CD4-positive, alpha-beta T cell treated with Interleukin-17A for 4 hours (primary cell): ENCODE data around the gene ATXN1.

Source experiments
- DNase-seq: peaks from one replicate; pipeline ENCODE4 v3.0.0-alpha.2; 2020; ENCODE audit warnings: mixed read lengths

The ATXN1 gene

GRCh38 chr6:16321826-16322225 lies 439.4 kb downstream of the ATXN1 start:
- no peak for DNase-seq

GRCh38 chr6:16321341-16321710 lies 439.9 kb downstream of the ATXN1 start:
- DNase-seq = no peak

DNA sequence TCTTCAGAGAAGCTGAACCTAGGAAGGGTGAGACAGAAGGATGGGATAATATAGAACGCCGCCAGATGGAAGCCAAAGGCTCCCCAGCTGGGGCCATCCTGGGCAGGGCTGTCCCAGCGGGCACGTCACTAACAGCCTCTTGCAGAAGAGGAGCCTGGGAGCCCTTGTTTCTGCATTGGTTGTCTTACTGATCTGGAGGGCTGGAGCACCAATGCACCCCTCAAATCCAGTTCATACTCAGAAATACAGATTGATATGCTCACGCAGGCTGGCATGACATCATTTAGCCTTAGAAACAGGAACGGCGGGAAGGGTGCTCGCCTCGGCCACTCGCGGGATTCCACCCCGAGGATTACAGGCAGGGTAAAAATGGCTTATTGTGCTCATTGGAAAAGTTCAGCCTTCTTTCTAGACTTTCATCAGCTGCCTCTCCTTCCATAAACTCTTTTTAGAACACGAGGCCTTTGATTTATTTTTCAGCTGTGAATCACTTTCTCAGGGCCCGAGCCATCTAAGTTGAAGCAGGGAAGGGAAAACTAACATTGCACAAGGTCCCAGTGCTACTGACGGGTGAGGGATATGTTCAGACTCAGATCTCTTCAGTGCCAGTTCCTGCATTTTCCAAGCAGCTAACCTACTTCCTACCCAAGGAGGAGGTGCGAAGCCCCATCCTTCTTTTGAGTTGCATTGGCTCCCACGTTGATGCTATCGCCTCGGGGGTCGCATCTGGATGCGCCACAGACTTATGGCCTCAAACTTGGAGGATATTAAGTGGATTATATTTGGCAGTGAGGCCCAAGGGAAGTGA lies 440.5 kb downstream of the ATXN1 start:
- DNase-seq = no peak

DNA sequence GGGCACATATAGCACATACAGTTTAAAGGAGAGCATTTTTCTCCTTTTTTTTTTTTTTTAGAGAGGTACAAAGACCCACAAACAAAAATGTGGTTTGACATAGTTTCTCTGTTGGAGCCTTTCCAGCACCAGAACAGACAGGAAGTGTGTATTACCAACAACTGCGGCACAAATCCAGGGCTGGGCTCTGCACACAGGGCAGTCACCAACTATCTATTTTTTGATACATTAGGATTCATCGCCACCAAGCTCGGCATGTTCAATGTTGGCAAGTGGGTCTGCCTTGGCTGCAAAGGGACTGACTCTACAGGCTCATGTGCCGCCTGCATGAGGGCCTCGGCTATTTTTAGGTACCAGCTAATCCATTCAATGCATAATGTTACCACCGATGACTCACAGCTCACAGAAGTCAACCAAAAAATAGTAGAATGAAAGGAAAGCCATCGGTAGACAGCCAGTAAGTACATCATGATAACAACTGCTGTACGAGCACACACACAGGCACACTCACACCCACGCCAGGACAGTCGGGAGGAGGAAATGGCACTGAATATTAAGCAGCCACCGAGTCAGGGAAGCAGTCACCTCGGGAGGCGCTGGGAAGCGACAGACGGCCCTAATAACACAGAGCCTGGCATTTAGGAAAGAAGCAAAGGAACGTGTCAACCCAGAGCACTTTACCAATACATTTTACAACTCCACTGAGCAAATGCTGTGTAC lies 441.3 kb downstream of the ATXN1 start:
- peak; percentile 70 for DNase-seq

DNA sequence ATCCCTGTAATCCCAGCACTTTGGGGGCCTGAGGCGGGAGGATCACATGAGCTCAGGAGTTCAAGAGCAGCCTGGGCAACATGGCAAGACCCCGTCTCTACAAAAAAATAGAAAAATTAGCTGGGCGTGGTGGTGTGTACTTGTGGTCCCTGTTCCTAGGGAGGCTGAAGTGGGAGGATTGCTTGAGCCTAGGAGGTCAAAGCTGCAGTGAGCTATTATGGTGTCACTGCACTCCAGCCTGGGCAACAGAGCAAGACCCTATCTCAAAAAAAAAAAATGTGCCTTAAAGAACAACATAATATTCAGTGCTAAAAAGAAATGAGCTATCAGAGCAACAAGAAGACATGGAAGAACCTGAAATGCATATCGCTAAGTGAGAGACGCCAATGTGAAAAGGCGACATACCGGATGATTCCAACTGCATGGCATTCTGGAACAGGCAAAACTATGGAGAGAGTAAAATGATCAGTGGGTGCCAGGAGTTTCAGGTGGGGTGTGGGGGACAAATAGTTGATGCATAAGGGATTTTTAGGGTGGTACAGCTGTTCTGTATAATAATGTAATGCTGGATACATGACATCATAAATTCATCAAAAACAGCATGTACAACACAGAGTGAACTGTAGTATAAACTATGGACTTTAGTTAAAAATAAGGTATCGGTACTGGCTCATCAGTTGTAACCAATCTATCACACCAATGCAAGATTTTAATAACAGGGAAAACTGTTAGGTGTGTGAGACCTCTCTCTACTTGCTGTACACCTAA lies 442.1 kb downstream of the ATXN1 start:
- no peak for DNase-seq

GRCh38 chr6:16318538-16318937 lies 442.7 kb downstream of the ATXN1 start:
- DNase-seq = peak; percentile 52

DNA sequence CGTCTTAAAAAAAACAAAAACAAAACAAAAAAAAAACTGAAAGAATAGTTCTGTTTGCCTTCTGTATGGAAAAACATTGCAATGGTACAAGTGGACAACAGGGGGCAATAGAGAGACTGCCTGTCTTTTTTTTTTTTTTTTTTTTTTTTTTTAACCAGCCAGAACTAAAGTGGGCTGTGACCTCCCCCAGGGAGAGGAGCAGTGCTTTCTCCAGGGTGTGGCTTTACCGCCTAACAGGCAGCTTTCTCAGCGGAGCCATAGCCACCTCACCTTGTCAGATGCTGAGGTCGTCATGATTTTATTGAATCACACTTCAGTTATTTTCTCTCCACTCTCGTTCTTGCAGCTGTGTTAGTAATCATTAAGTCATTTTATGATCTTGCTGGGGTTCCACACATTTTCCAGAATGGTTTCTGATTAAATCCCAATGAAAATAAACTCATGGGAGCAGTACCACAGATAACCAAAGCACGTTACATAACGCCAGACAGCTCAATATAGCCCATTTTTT lies 444.5 kb downstream of the ATXN1 start:
- DNase-seq = peak; percentile 47

GRCh38 chr6:16314296-16314695 lies 447.0 kb downstream of the ATXN1 start:
- no peak for DNase-seq

GRCh38 chr6:16313732-16314131 lies 447.5 kb downstream of the ATXN1 start:
- DNase-seq = no peak

DNA sequence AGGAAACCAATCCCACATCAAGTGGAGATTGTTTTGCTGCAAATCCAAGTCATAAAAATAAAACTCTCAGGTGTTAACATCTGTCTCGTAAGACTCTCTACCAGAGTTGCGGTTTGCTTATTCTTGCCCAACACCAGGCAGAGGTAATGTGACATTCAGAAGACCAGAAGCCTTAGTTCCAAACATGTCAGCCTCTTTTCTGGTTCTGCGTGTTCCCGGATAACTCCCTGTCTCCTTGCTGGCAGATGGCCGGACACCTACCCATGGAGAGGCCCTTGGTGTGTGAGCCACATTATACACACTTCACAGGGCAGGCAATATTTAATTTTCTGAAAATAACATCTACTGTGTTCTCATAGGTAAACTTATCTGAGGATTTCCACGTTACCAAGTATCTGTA lies 449.5 kb downstream of the ATXN1 start:
- no peak for DNase-seq

DNA sequence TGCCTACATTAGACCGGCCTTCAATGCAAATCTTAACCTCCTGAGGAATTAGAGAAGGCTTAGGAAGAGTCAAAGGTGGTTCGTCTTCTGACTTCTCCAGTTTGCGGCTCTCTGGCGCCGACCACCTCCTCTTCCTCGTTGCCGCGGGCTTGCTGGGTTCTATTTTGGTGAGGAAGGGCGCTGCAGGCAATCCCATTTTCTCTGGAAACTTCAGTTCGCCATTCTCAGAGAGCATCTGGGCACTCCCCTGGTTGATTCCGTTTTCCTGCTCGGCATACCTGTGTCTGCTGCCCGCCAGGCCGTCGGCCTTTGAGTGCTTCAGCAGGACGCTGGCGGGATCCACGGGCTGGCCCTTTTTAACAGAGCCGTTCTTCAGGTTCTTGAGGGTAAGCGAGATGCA lies 454.9 kb downstream of the ATXN1 start:
- no peak for DNase-seq

- no peak for DNase-seq
These were observed 455.5 kb downstream of the ATXN1 start for GRCh38 chr6:16305788-16306187.

- no peak for DNase-seq
These were observed 456.0 kb downstream of the ATXN1 start for GRCh38 chr6:16305246-16305725.

- DNase-seq = no peak
These were observed 458.3 kb downstream of the ATXN1 start for GRCh38 chr6:16302721-16303552.

DNA sequence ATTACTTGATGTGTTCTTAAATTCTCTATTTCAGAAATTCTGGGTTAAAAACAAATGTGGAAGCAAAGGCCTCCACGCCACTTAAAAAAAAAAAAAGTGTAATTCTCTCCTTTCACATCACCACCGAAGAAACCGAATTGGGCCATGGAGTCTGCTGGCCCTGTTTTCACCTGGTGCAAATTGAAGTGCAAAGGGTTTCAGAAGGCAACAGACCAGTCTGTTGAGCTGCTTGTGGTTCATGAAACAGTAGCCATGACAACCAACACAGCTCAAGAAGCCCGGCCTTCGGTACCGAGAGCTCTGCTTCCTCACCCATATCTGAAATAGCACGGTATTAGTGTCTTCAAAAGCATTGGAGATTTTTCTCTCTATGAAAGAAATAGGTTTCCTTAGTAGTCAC lies 459.7 kb downstream of the ATXN1 start:
- no peak for DNase-seq

DNA sequence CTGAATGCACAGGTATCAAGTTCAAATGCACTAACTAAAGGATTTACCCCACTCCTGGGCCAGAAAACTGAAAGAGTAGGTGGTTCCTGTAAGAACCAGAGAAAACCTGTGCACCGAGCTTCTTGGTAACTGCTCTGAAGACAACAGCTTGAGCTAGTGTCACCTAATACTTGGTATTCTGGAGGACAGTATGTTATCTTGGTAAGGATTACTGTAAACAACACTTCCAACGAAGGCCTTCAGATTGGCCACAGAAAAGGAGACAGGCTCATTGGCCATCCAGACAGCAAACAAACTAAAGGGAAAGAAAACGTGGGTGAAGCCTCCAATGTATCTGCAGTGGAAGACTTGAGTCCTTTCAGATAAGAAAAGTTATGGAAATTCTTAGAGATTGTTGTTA lies 461.4 kb downstream of the ATXN1 start:
- no peak for DNase-seq

DNA sequence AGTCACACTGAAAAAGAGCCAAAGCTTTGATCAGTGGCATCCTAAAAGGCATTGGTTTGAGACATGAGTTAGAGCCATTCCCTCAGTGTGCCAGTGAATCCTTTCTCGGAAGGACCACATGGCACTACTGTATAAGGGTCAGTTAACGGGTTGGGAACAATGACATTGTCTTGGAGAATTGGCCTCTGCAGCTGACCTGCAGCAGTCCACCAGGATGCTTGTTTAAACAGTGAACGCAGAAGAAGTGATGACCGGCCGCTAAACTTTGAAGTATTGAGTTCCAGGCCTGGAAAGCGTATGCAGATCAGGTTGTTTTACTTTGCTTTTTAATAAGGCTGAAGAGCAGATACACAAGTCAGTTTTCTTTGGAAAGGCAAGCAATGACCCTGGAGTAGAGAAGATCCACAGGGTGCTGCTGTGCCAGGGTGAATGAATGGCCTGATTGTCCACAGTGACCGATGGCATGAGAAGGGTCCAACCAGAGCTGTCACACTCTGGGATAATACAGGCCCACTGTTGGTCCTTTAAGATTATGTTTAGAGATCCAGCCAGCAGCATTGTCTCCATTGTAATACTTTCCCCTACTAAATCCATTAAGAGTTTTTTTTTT lies 465.1 kb downstream of the ATXN1 start:
- DNase-seq = no peak

DNA sequence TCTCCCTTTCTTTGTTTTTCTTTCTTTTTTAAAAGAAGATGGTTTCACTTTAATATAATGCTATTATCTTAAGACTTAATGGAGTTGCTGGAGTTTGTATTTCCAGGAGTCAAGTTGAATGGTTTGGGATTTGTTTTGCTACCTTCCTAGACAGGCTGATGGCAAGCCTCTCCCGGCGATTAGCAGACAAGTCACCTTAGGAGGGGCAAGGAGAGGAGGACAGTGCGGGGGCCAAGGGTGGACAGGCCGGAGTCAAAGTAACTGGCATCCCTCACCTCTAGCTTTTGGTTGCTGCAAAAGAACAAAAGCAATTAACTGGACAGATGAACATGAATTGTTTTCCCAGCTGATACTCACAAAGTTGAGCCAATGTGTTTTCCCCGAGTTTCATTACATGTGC lies 465.8 kb downstream of the ATXN1 start:
- DNase-seq = no peak

DNA sequence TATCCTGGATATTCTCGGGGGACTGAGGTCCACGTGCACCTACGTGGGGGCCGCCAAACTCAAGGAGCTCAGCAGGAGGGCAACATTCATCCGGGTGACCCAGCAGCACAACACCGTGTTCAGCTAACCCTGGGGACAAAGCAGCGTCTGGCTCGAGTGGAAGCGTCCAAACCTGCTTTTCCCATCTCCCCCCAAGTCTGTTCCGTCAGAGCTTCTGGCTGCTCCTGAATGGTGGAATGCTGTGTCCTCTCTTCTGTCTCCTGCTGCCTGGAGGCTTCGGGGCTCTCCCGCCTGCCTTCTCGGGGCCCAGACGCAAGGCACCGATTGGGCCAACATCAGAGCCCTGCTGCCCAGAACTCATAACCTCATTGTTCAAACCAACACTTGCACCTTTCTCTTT lies 466.2 kb downstream of the ATXN1 start:
- DNase-seq = no peak

DNA sequence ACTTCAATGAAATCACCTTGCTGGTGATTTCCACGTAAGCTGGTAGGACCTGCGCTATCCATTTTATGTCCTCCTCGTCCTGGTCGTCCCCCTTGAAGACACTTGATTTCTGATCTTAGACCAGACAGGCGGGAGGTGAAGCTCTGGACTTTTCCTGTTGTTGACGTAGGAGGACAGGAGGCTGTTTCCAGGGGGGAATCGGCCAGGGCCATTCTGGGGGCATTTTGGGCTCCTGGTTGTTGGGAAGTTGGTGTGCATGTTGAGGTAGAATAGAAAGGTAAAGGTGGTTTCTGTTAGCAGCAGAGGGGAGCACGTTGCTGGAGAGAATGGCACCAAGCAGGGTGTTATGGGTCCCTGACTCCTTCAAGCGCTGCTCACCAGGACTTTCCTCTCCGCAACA lies 466.9 kb downstream of the ATXN1 start:
- DNase-seq = no peak

GRCh38 chr6:16292942-16293341 lies 468.3 kb downstream of the ATXN1 start:
- no peak for DNase-seq

DNA sequence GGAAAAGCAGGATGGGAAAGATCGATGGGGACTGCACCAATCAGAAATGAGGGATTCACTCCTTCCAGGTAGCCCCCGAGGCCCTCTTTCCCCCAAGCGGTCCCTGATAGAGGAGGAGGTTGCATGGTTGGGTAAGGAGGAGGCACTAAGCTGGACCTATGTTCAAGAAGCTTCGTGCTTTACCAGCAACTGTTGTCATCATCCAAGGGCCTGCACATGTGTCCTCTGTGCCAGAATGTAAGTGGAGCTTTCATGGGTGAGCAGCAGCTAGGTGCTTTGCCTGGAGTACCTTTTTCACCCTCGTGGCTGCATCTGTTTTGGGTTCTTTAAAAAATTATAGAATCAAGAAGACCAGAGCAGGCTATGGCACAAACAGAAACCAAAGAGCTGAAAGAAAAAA lies 468.8 kb downstream of the ATXN1 start:
- DNase-seq = no peak
